CD14-positive monocyte (primary cell): ENCODE results near the gene CASK. TPM values are rescaled to one million over a fixed set of nuclear protein-coding genes. Genes with fewer than 3 reads are reported as not detected.

Experiments used
- DNase-seq, 3 donors: peaks; one replicate each; pipeline ENCODE4 v3.0.0-alpha.2; 2011 to 2022
- H2AFZ ChIP-seq: 2 replicates; pipeline ENCODE4 v1.6.0; 2012; ENCODE audit warnings: mild to moderate bottlenecking, low read depth, low read length, inconsistent platforms; ENCODE audit not compliant: insufficient read depth, poor library complexity, severe bottlenecking
- H3K27ac ChIP-seq, 2 donors: 1 replicate in 1 of 2; 2 replicates in 1 of 2; pipeline ENCODE4 v1.5.1; 2012 to 2013; ENCODE audit warnings: low read length in 2 of 2, control low read depth in 1 of 2, inconsistent platforms in 1 of 2, low read depth in 1 of 2, mild to moderate bottlenecking in 1 of 2
- H3K27me3 ChIP-seq, 2 donors: one replicate each; pipeline versions ENCODE4 v1.6.0 to v1.6.1; 2011 to 2013; ENCODE audit warnings: low read length in 2 of 2; ENCODE audit not compliant: control insufficient read depth in 2 of 2, insufficient read depth in 2 of 2
- H3K36me3 ChIP-seq, 2 donors: replicated peaks in 1 of 2; 1 replicate in 1 of 2; 2 replicates in 1 of 2; pipeline versions ENCODE4 v1.5.1 to v1.6.1; 2012 to 2013; ENCODE audit warnings: low read length in 2 of 2, control low read depth in 1 of 2, inconsistent platforms in 1 of 2, mild to moderate bottlenecking in 1 of 2; ENCODE audit not compliant: insufficient read depth in 2 of 2, control insufficient read depth in 1 of 2
- H3K4me1 ChIP-seq, 2 donors: 1 replicate in 1 of 2; 2 replicates in 1 of 2; pipeline versions ENCODE4 v1.5.1 to v1.6.1; 2012 to 2013; ENCODE audit warnings: low read length in 2 of 2, control low read depth in 1 of 2, inconsistent platforms in 1 of 2, mild to moderate bottlenecking in 1 of 2, moderate library complexity in 1 of 2; ENCODE audit not compliant: insufficient read depth in 2 of 2, control insufficient read depth in 1 of 2
- H3K4me2 ChIP-seq: replicated peaks from 2 replicates; pipeline ENCODE3; 2012; ENCODE audit warnings: low read length, moderate library complexity, mild to moderate bottlenecking; ENCODE audit not compliant: poor library complexity, severe bottlenecking; ENCODE audit errors: extremely low read depth
- H3K4me3 ChIP-seq, 3 experiments: fragments of 200-600 bp in 1 of 3; sonication (generic) in 1 of 3; replicated peaks in 1 of 3; 1 replicate in 2 of 3; 2 replicates in 1 of 3; pipeline ENCODE4 v1.5.1; 2011 to 2013; ENCODE audit warnings: low read length in 3 of 3, mild to moderate bottlenecking in 3 of 3, control low read depth in 2 of 3, low read depth in 2 of 3, inconsistent platforms in 1 of 3, moderate library complexity in 1 of 3
- H3K79me2 ChIP-seq: 2 replicates; pipeline ENCODE4 v1.6.0; 2012; ENCODE audit warnings: mild to moderate bottlenecking, control low read depth, inconsistent platforms, low read length, moderate library complexity; ENCODE audit not compliant: insufficient read depth
- H3K9ac ChIP-seq: 2 replicates; pipeline ENCODE4 v1.6.0; 2017; ENCODE audit warnings: low read length, mild to moderate bottlenecking; ENCODE audit not compliant: insufficient read depth, poor library complexity, severe bottlenecking
- H3K9me3 ChIP-seq, 2 donors: replicated peaks in 1 of 2; 1 replicate in 1 of 2; 2 replicates in 1 of 2; pipeline versions ENCODE4 v1.5.1 to v1.6.1; 2012 to 2013; ENCODE audit warnings: low read length in 2 of 2, control low read depth in 1 of 2; ENCODE audit not compliant: control insufficient read depth in 1 of 2, insufficient read depth in 1 of 2
- H4K20me1 ChIP-seq: 2 replicates; pipeline ENCODE4 v1.6.0; 2012; ENCODE audit warnings: mild to moderate bottlenecking, low read length, control low read depth, moderate library complexity; ENCODE audit not compliant: insufficient read depth
- H3K27ac Mint-ChIP-seq, 7 donors: one replicate each; pipeline ENCODE4 v1.8.0; 2020; ENCODE audit warnings: mild to moderate bottlenecking in 7 of 7, mixed read lengths in 7 of 7, moderate library complexity in 6 of 7, inconsistent platforms in 2 of 7
- H3K27me3 Mint-ChIP-seq, 3 donors: one replicate each; pipeline ENCODE4 v1.8.0; 2021 to 2022; ENCODE audit warnings: low read depth in 3 of 3, mild to moderate bottlenecking in 3 of 3, mixed read lengths in 3 of 3, moderate library complexity in 3 of 3, inconsistent platforms in 1 of 3
- H3K36me3 Mint-ChIP-seq, 2 donors: one replicate each; pipeline ENCODE4 v1.8.0; 2020; ENCODE audit warnings: mixed read lengths in 2 of 2, inconsistent platforms in 1 of 2, mild to moderate bottlenecking in 1 of 2
- H3K4me1 Mint-ChIP-seq: one replicate; pipeline ENCODE4 v1.8.0; 2020; ENCODE audit warnings: mild to moderate bottlenecking, mixed read lengths
- H3K4me3 Mint-ChIP-seq, 2 donors: one replicate each; pipeline ENCODE4 v1.8.0; 2020; ENCODE audit warnings: mild to moderate bottlenecking in 2 of 2, mixed read lengths in 2 of 2, moderate library complexity in 1 of 2
- H3K9me3 Mint-ChIP-seq, 7 donors: one replicate each; pipeline ENCODE4 v1.8.0; 2020 to 2022; ENCODE audit warnings: mixed read lengths in 7 of 7, mild to moderate bottlenecking in 6 of 7, moderate library complexity in 6 of 7, inconsistent platforms in 2 of 7
- CTCF ChIP-seq: fragments of 200-600 bp; IDR thresholded peaks from one replicate; pipeline ENCODE4 v1.8.0; 2022; ENCODE audit warnings: antibody characterized with exemption, mild to moderate bottlenecking
- WGBS: methylation state at CpG from one replicate; pipeline ENCODE4 v1.1.5; 2013; ENCODE audit warnings: missing lambda C conversion rate; ENCODE audit not compliant: insufficient coverage; 5-methylcytosine and 5-hydroxymethylcytosine counted together
- intact Hi-C, 2 donors: fragments of 100-400 bp; cut with micrococcal nuclease; formaldehyde crosslinking; loops; one replicate each; pipeline versions ENCODE4 v1.15.0 to v1.15.1; 2023
- polyA plus RNA-seq, 3 donors: library from polyadenylated mRNA; depleted of rRNA in 1 of 3; unstranded in 2 of 3; stranded (reverse) in 1 of 3; fragments of 300-500 nt in 2 of 3; fragments of >200 nt in 1 of 3; fragmentation: Illumina TruSeq in 2 of 3; gene quantifications; 1 replicate in 2 of 3; 2 replicates in 1 of 3; pipeline ENCODE4 v1.2.3, GENCODE V29; 2012 to 2021

CASK gene
- polyA plus RNA-seq, 3 donors, result 0.48 to 7.4 (median 2.5) TPM

DNA sequence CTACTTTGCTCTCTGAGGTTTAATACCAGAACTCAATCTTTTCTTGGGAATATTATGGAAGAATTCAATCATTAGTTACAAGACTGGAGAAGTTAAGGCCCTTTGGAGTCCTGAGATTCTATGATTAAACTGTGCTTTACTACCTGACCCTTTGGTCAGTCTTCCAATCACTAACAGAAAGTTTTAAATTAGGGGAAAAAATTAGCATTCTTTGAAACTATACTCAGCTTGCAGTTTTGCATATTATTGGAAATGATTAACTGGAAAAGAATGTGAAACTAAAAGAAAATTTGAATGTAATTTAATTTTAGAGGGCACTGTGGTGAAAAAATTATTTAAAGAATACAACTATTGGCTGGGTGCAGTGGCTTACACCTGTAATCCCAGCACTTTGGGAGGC lies 253.2 kb downstream of the CASK start:
- intact Hi-C loops, result no loop called here
- Mint-ChIP-seq H3K36me3 (peaks cover 0 to 10% of the 10 kb centered on the region in 2 donors), H3K27me3 (peaks cover 0 to 10% (median 0%) of the 10 kb centered on the region in 3 donors), H3K27ac (no peak overlapping the region), H3K9me3 (peaks cover 0 to 3% (median 0%) of the 10 kb centered on the region in 7 donors), H3K4me1 (peaks cover 32% of the 10 kb centered on the region), H3K4me3 (no peak overlapping the region)
- Histone ChIP-seq H3K27me3 (peaks cover 0 to 6% of the 10 kb centered on the region in 2 donors), H3K36me3 (no peaks in the 10 kb centered on the region), H3K9ac (no peak overlapping the region), H3K4me2 (no peak overlapping the region), H2AFZ (no peak overlapping the region), H3K4me3 (no peak overlapping the region), H3K79me2 (no peaks in the 10 kb centered on the region), H3K4me1 (peaks cover 14 to 17% of the 10 kb centered on the region in 2 donors), H3K27ac (no peak overlapping the region), H4K20me1 (no peaks in the 10 kb centered on the region), H3K9me3 (no peaks in the 10 kb centered on the region)
- no peak for DNase-seq
- TF ChIP-seq CTCF, result no peak

DNA sequence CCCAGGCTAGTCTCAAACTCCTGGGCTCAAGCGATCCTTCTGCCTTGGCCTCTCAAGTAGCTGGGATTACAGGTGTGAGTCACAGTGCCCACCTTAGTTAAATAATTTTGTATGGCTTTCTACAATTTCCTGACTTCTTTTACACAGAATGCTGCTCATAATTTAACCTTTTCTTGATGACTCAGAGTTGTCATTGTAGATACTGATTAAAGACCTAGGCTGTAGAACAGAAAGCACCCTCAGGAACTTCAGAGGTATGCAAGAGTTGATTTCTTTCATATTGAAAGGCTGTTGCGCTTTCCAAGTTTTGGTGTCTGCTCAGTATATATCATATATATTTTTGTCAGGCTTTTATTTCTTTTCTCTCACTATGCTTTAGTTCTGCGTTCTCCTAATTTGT lies 255.7 kb downstream of the CASK start:
- H3K9me3 ChIP-seq, result no peaks in the 10 kb centered on the region
- H3K27me3 ChIP-seq, result peaks cover 0 to 6% of the 10 kb centered on the region in 2 donors
- Mint-ChIP-seq H3K36me3 (peaks cover 0 to 12% of the 10 kb centered on the region in 2 donors), H3K4me3 (no peak overlapping the region), H3K4me1 (peaks cover 27% of the 10 kb centered on the region), H3K27ac (peak overlapping the region in 1 of 7 donors; percentile 53), H3K9me3 (peaks cover 0 to 3% (median 0%) of the 10 kb centered on the region in 7 donors), H3K27me3 (peaks cover 0 to 8% (median 0%) of the 10 kb centered on the region in 3 donors)
- no peak overlapping the region for H3K9ac ChIP-seq
- H4K20me1 ChIP-seq, result no peaks in the 10 kb centered on the region
- H3K4me2 ChIP-seq, result no peak overlapping the region
- no peak for TF ChIP-seq CTCF
- intact Hi-C loops, result no loop called here
- H3K27ac ChIP-seq, result no peak overlapping the region
- H3K79me2 ChIP-seq, result no peaks in the 10 kb centered on the region
- peaks cover 14 to 17% of the 10 kb centered on the region in 2 donors for H3K4me1 ChIP-seq
- DNase-seq, result no peak
- no CpG with 5 or more reads among the region's 3 CpGs for WGBS
- H3K36me3 ChIP-seq, result no peaks in the 10 kb centered on the region
- H2AFZ ChIP-seq, result no peak overlapping the region
- no peak overlapping the region for H3K4me3 ChIP-seq
